ENCODE results near the gene DIRAS3.
"Not testable (repeated sequence)": the region's sequence is repeated elsewhere in the genome, so short reads cannot be mapped to it uniquely, and the experiment has no call there.

Gene DIRAS3

GRCh38 chr1:68016381-68016780, 34.0 kb downstream of the DIRAS3 start:
- no peak for DNase-seq

GRCh38 chr1:68015971-68016370, 34.5 kb downstream of the DIRAS3 start:
- DNase-seq, result no peak

- no peak for DNase-seq
These were observed 35.1 kb downstream of the DIRAS3 start for GRCh38 chr1:68015369-68015768.

GRCh38 chr1:68013351-68013750, 37.1 kb downstream of the DIRAS3 start:
- no peak for DNase-seq

- no peak for DNase-seq
These were observed 38.6 kb downstream of the DIRAS3 start for GRCh38 chr1:68011657-68012375.

- no peak for DNase-seq
These were observed 39.9 kb downstream of the DIRAS3 start for GRCh38 chr1:68010543-68010942.

GRCh38 chr1:68010090-68010489, 40.3 kb downstream of the DIRAS3 start:
- no peak for DNase-seq

- DNase-seq, result not testable (repeated sequence)
These were observed 46.8 kb downstream of the DIRAS3 start for GRCh38 chr1:68003626-68004025.

GRCh38 chr1:68000191-68000590, 50.2 kb downstream of the DIRAS3 start:
- no peak for DNase-seq

GRCh38 chr1:67997746-67998145, 52.7 kb downstream of the DIRAS3 start:
- DNase-seq, result no peak

Data from stimulated activated CD4-positive, alpha-beta T cell treated with anti-CD3 and anti-CD28 coated beads, Interleukin-2, amount 100 ng/mL, for 24 hours (primary cell).